Smooth muscle cell (in vitro differentiated cells): ENCODE data around the gene PLEKHH2. TPM values are rescaled to one million over a fixed set of nuclear protein-coding genes. Genes with fewer than 3 reads are reported as not detected.

Experiments used
- DNase-seq: peaks from one replicate; lab custom pipeline; 2025; ENCODE audit not compliant: unreplicated experiment; lab: John Stamatoyannopoulos, UW
- H2AFZ ChIP-seq: fragments of 200-600 bp; sonication (generic); 2 replicates; pipeline ENCODE4 v1.6.0; 2016; ENCODE audit warnings: antibody characterized with exemption, low read depth, mild to moderate bottlenecking
- H3F3A ChIP-seq: fragments of 200-600 bp; sonication (generic); 2 replicates; pipeline ENCODE4 v1.6.0; 2017; ENCODE audit warnings: antibody characterized with exemption, low read depth
- H3K27ac ChIP-seq: fragments of 200-600 bp; sonication (generic); 2 replicates; pipeline ENCODE4 v1.5.1; 2016; ENCODE audit warnings: low read depth, mild to moderate bottlenecking
- H3K27me3 ChIP-seq: fragments of 200-600 bp; sonication (generic); 2 replicates; pipeline ENCODE4 v1.6.1; 2016; ENCODE audit warnings: low read depth, mild to moderate bottlenecking
- H3K36me3 ChIP-seq: fragments of 200-600 bp; sonication (generic); 2 replicates; pipeline ENCODE4 v1.5.1; 2016; ENCODE audit warnings: low read depth
- H3K4me1 ChIP-seq: fragments of 200-600 bp; sonication (generic); 2 replicates; pipeline ENCODE4 v1.5.1; 2016; ENCODE audit warnings: low read depth
- H3K4me2 ChIP-seq: fragments of 200-600 bp; sonication (generic); 2 replicates; pipeline ENCODE4 v1.6.0; 2016; ENCODE audit warnings: mild to moderate bottlenecking
- H3K4me3 ChIP-seq: fragments of 200-600 bp; sonication (generic); 2 replicates; pipeline ENCODE4 v1.5.1; 2016; ENCODE audit warnings: mild to moderate bottlenecking
- H3K79me2 ChIP-seq: fragments of 200-600 bp; sonication (generic); 2 replicates; pipeline ENCODE4 v1.6.0; 2016; ENCODE audit warnings: low read depth, mild to moderate bottlenecking
- H3K9ac ChIP-seq: fragments of 200-600 bp; sonication (generic); 2 replicates; pipeline ENCODE4 v1.6.0; 2016; ENCODE audit warnings: low read depth
- H3K9me3 ChIP-seq: fragments of 200-600 bp; sonication (generic); replicated peaks from 2 replicates; pipeline ENCODE4 v1.5.1; 2016; ENCODE audit warnings: low read depth
- H4K20me1 ChIP-seq: fragments of 200-600 bp; sonication (generic); 2 replicates; pipeline ENCODE4 v1.6.0; 2016; ENCODE audit warnings: low read depth
- WGBS: methylation state at CpG from one replicate; pipeline ENCODE4 v1.1.7; 2016; ENCODE audit warnings: low lambda C conversion rate; 5-methylcytosine and 5-hydroxymethylcytosine counted together
- polyA plus RNA-seq: library from polyadenylated mRNA; unstranded; fragments of >200 nt; fragmentation: Nextera tagmentation; extraction: Ambion mirVana; gene quantifications from 2 replicates; pipeline ENCODE4 v1.2.1, GENCODE V29; 2016
- total RNA-seq: library from RNA; depleted of rRNA; stranded (reverse); fragments of >200 nt; gene quantifications from 2 replicates; pipeline ENCODE4 v1.2.3, GENCODE V29; 2014
- TF ChIP-seq, protein P1 (sequence below): fragments of 200-600 bp; sonication (generic); IDR thresholded peaks from 2 replicates; pipeline ENCODE4 v1.5.1; 2017; ENCODE audit warnings: borderline replicate concordance, mild to moderate bottlenecking, antibody characterized with exemption; ENCODE audit not compliant: insufficient read depth, poor library complexity, severe bottlenecking

Gene PLEKHH2
- total and polyA plus RNA-seq, 2 experiments from 2014 or later: 0.69 to 2.1 TPM

DNA sequence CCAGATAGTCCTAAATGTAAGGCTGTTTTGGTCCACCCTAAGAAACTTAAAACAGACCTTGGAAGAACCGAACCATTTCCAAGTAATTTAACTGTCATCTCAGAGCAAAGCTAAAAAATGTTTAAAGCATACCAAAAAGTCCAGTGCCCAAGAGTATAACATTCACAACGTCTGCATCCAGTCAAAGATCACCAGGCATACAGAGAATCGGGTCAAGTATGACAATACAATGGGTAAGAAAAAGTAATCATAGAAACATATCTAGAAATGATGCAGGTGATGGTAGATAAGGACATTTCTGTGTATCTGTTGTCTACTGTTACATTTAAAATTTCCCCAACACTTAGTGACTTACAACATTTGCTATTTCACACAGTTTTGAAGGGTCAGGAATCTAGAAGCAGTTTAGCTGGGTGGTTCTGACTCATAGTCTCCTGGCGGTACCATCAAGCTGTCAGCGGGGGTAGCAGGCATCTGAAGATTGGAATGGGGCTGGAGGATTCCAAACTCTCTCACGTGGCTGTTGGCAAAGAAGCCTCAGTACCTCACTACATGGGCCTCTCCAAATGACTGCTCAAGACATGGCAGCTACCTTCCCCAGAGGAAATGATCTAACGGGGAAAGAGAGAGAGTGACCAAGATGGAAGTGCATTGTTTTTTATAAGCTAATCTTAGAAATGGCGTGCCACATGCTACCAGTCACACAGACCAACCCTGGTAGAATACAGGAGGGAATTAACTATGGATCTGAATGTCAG lies 100.2 kb downstream of the PLEKHH2 start:
- no peaks in the 10 kb centered on the region for H3K4me1 ChIP-seq
- no peak overlapping the region for H3K9ac ChIP-seq
- no peaks in the 10 kb centered on the region for H3K27me3 ChIP-seq
- H3K4me3 ChIP-seq: no peak overlapping the region
- TF ChIP-seq, protein P1, sequence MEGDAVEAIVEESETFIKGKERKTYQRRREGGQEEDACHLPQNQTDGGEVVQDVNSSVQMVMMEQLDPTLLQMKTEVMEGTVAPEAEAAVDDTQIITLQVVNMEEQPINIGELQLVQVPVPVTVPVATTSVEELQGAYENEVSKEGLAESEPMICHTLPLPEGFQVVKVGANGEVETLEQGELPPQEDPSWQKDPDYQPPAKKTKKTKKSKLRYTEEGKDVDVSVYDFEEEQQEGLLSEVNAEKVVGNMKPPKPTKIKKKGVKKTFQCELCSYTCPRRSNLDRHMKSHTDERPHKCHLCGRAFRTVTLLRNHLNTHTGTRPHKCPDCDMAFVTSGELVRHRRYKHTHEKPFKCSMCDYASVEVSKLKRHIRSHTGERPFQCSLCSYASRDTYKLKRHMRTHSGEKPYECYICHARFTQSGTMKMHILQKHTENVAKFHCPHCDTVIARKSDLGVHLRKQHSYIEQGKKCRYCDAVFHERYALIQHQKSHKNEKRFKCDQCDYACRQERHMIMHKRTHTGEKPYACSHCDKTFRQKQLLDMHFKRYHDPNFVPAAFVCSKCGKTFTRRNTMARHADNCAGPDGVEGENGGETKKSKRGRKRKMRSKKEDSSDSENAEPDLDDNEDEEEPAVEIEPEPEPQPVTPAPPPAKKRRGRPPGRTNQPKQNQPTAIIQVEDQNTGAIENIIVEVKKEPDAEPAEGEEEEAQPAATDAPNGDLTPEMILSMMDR: no peak
- H3K36me3 ChIP-seq: no peaks in the 10 kb centered on the region
- H3K4me2 ChIP-seq: no peak overlapping the region
- H4K20me1 ChIP-seq: no peaks in the 10 kb centered on the region
- no peaks in the 10 kb centered on the region for H3K79me2 ChIP-seq
- no peaks in the 10 kb centered on the region for H3K9me3 ChIP-seq
- WGBS: 49% methylated on average over 8 of the region's 8 CpGs
- H3F3A ChIP-seq: no peaks in the 10 kb centered on the region
- DNase-seq: no peak
- H3K27ac ChIP-seq: no peak overlapping the region
- no peak overlapping the region for H2AFZ ChIP-seq

DNA sequence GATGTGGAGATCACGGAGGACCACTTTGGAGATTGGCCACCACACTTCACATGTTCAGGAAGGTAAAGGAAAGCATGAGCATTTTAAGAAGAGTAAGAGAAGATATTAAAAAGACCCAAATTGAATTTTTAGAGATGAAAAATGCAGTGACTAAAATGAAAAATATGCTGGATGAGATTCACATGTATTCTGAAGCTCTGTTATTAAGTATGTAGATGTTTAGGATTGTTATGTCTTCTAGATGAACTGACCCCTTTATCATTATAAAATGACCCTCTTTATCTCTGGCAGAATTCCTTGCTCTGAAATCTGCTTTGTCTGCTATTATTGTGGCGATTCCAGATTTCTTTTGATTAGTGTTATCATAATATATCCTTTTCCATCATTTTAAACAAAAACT lies 100.8 kb downstream of the PLEKHH2 start:
- no peaks in the 10 kb centered on the region for H3K9me3 ChIP-seq
- H3K79me2 ChIP-seq: no peaks in the 10 kb centered on the region
- H3K27ac ChIP-seq: no peak overlapping the region
- no peaks in the 10 kb centered on the region for H4K20me1 ChIP-seq
- TF ChIP-seq, protein P1: no peak
- H3K4me2 ChIP-seq: no peak overlapping the region
- H3K4me3 ChIP-seq: no peak overlapping the region
- H3K36me3 ChIP-seq: no peaks in the 10 kb centered on the region
- no peak for DNase-seq
- WGBS: 94% methylated on average over 2 of the region's 2 CpGs
- H3F3A ChIP-seq: no peaks in the 10 kb centered on the region
- H3K27me3 ChIP-seq: no peaks in the 10 kb centered on the region
- no peak overlapping the region for H2AFZ ChIP-seq
- no peaks in the 10 kb centered on the region for H3K4me1 ChIP-seq
- no peak overlapping the region for H3K9ac ChIP-seq

DNA sequence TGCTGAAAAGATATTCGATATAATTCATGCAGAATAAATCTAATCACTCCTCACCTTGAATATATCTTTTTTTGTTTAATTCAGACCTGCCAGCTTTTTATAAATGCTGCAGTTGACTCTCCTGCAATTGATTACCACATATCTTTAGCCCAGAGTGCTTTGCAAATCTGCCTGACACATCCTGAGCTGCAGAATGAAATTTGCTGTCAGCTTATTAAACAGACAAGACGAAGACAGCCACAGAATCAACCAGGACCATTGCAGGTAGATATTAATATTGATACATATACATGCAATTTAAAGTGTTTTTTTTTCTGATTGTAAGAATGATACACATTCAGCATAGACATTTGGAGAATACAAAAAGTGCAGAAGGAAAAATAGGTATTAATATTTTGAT lies 101.2 kb downstream of the PLEKHH2 start:
- Histone ChIP-seq H3K9ac (no peak overlapping the region), H3K9me3 (no peaks in the 10 kb centered on the region), H3K36me3 (no peaks in the 10 kb centered on the region), H3K27me3 (no peaks in the 10 kb centered on the region), H3K27ac (no peak overlapping the region), H3K79me2 (no peaks in the 10 kb centered on the region), H3K4me1 (no peaks in the 10 kb centered on the region), H2AFZ (no peak overlapping the region), H4K20me1 (no peaks in the 10 kb centered on the region), H3K4me2 (no peak overlapping the region), H3K4me3 (no peak overlapping the region), H3F3A (no peaks in the 10 kb centered on the region)
- no peak for DNase-seq
- 94% methylated on average over 2 of the region's 2 CpGs for WGBS
- TF ChIP-seq, protein P1: no peak

DNA sequence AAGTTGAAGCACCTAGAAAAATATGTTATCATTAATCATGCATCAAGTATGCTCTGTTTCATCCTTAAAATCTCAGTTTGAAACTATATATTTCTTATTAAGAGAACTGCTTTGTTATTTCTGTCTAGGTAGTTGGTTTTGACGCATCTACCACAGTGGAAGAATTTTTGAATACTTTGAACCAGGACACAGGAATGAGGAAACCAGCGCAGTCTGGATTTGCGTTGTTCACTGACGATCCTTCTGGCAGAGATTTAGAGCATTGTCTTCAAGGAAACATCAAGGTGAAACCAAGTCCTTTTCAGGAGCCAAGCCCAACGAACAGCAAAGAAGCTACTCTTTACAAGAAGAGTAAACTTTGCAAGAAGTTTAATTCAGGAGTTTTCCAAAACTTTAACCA lies 106.6 kb downstream of the PLEKHH2 start:
- H3K4me2 ChIP-seq: no peak overlapping the region
- WGBS: 87% methylated on average over 5 of the region's 5 CpGs

More for the DNA sequence above, 106.6 kb downstream of the PLEKHH2 start:
- H3K9me3 ChIP-seq: no peaks in the 10 kb centered on the region
- no peaks in the 10 kb centered on the region for H3K4me1 ChIP-seq
- DNase-seq: no peak
- no peaks in the 10 kb centered on the region for H3K36me3 ChIP-seq
- H3K4me3 ChIP-seq: no peak overlapping the region
- H3F3A ChIP-seq: no peaks in the 10 kb centered on the region
- no peaks in the 10 kb centered on the region for H4K20me1 ChIP-seq
- H3K9ac ChIP-seq: no peak overlapping the region
- no peak overlapping the region for H2AFZ ChIP-seq
- TF ChIP-seq, protein P1: no peak
- no peaks in the 10 kb centered on the region for H3K27me3 ChIP-seq
- H3K27ac ChIP-seq: no peak overlapping the region
- H3K79me2 ChIP-seq: no peaks in the 10 kb centered on the region
